GM21360 (cell line): ENCODE measurements around the gene TMEM114.

Experiments
- ATAC-seq: cut with Tn5 transposase; IDR thresholded peaks from one replicate; pipeline ENCODE4 v1.9.1; 2021; ENCODE audit warnings: mild to moderate bottlenecking, moderate library complexity; ENCODE audit not compliant: unreplicated experiment

The TMEM114 gene

GRCh38 chr16:8589900-8590688, at the start of gene TMEM114:
TMEM114 (minus strand) TSS chr16:8590511; CDS start chr16:8589838, 673 bp downstream.
- ATAC-seq, result no peak

GRCh38 chr16:8639694-8640093, 49.4 kb upstream of the TMEM114 start:
- ATAC-seq, result no peak

DNA sequence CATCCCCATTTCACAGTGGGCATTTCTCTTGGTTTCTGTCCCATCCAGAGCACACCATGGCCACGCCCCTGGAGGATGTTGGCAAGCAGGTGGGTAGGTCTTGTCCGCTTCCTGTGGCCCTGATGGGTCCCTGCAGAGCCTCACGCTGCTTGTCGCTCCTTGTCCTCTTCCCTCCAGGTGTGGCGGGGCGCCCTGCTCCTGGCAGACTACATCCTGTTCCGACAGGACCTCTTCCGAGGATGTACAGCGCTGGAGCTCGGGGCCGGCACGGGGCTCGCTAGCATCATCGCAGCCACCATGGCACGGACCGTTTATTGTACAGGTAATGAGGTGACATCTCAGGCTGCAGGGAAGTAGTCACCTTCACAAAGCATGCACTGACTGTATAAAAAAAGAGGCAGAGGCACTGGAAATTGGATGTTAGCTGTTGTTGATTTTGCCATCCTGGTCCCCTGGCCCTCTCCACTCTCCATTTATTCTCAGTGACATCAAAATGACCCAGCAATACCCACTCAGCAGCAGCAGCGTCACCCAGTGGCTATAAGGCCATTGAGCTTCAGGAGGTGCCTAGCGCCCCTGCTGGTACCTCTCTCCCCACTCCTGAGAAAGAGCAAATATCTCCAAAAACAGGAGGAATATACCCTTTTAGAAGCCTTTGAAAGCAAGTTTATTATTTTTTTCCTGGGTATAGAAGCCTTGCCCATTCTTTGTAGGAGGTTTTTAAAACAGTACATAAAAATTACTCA, 44.9 kb upstream of the TMEM114 start:
- ATAC-seq, result no peak

GRCh38 chr16:8632675-8633182, 42.4 kb upstream of the TMEM114 start:
- ATAC-seq, result no peak

DNA sequence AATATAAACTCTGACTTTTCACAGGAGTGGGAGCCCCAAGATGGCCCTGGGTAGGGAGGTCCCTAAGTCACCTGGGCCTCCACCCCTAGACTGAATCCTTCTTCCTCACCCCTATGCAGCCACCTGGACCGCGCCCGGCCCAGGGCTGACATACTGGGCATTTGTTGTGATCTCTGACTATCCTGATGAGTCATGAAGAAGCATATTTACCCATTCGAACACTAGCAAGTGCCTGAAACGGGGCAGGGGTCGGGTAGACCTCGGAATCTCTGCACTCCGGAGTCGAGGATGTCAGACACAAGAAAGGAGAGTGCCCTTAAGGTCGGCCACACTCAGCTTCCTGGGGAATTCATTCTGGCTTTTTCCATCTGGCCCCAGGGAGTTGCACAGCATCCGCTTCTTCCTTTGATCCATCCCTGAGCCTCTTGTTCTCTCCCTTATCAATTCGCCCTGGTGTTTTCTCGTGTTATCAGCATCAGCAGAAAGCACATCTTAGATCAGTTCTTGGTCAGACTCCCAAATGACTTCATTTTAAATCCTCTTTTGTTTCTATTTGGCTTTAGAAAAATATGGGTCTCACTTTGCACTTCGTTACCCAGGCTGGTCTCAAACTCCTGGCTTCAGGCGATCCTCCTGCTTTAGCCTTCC, 41.6 kb upstream of the TMEM114 start:
- ATAC-seq, result no peak

DNA sequence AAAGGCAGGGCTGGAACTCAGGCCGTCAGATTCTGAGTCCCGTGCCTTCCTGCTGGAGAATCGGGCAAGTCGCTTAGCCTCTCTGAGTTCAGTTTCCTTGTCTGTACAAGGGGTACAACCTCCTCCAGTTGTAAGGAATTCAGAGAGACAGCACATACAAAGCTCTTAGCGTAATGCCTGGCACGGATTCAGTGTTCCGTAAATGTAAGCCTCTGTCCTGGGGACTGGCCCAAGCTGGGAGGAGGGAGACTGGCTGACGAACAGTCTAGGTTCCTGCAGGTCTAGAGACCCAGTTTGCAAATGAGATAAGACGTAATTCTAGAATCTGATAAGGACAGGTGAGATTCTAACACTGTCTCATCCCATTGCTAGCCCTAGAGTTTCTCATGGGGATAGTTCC, 41.1 kb upstream of the TMEM114 start:
- ATAC-seq, result no peak

DNA sequence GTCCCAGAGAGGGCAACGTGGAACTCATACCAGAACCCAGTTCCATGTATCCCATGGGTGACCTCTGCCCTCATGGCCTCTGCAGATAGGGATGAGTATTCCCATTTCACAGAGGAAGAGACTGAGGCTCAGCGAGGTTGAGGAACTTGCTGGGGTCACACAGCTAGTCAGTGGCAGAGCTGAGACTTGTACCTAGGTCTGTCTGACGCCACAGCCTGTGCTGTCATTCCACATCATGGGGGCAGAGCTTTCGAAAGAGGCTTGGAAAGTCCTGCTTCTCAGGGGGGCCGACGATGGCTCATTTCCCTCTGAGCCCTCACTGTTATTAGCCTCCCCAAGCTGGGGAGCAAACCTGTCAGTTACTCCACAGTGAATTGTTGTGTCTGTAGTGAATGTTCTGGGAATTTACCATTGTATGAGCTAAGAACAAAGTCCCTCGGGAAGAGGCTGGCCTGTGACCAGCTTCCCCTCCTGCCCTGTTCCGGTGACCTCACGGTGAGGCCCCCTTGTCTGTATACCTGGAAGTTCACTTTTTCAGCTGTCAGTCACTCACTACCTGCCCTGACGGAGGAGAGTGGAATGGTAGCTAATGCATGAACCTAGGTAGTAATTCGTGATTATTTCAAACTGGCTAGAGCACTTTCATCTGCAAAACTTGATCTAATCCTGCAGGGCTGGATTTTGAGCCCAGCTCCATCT, 40.1 kb upstream of the TMEM114 start:
- ATAC-seq, result no peak

DNA sequence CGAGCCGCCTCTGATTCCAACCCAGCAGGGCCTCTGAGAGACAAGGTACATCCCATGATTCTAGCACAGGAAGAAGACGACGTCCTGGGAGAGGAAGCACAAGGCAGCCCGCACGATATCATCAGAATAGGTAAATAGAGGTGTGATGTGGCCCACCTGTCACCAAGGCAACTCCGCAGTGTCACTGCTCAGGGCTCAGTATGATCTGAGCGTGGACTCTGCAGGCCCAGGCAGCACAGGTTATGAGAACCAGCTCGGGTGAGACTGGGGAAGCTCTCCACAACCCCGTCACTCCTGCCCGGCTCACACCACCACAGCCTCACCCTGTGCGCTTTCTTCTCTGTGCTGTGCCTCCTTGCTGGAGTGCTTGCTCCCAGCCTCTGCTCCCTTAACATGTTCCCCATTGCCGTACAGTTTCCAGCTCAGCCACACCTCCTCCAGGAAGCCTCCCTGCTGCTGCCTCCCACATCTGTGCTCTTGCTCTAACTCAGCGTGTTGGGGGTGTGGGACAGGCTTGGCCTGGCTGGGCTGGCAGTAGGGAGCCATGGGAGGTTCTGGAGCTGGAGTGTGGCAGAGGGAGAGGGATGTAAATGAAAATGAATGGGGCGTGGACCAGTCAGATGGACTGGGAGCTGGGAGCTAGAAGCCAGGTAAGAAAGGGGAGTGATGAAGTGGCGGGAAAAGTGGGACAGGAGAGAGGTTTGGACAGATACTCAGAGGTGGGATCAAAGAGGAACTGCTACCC, 38.8 kb upstream of the TMEM114 start:
- ATAC-seq, result no peak

GRCh38 chr16:8627456-8627855, 37.1 kb upstream of the TMEM114 start:
- no peak for ATAC-seq

GRCh38 chr16:8626946-8627345, 36.6 kb upstream of the TMEM114 start:
- no peak for ATAC-seq

- no peak for ATAC-seq
Observed at GRCh38 chr16:8625491-8626087, 35.3 kb upstream of the TMEM114 start.

GRCh38 chr16:8623634-8624033, 33.3 kb upstream of the TMEM114 start:
- ATAC-seq, result no peak

GRCh38 chr16:8622315-8622656, 32.0 kb upstream of the TMEM114 start:
- ATAC-seq, result no peak

GRCh38 chr16:8621572-8622314, 31.4 kb upstream of the TMEM114 start, which contains the start of gene METTL22:
METTL22 (plus strand) TSS chr16:8621698; CDS start chr16:8625666, 3,968 bp downstream.
- ATAC-seq, result peak; percentile 92

- peak; percentile 5 for ATAC-seq
Observed at GRCh38 chr16:8621222-8621571, 30.9 kb upstream of the TMEM114 start.

GRCh38 chr16:8620535-8620934, 30.2 kb upstream of the TMEM114 start:
- ATAC-seq, result no peak

- ATAC-seq, result no peak
Observed at GRCh38 chr16:8619671-8620370, 29.5 kb upstream of the TMEM114 start.

DNA sequence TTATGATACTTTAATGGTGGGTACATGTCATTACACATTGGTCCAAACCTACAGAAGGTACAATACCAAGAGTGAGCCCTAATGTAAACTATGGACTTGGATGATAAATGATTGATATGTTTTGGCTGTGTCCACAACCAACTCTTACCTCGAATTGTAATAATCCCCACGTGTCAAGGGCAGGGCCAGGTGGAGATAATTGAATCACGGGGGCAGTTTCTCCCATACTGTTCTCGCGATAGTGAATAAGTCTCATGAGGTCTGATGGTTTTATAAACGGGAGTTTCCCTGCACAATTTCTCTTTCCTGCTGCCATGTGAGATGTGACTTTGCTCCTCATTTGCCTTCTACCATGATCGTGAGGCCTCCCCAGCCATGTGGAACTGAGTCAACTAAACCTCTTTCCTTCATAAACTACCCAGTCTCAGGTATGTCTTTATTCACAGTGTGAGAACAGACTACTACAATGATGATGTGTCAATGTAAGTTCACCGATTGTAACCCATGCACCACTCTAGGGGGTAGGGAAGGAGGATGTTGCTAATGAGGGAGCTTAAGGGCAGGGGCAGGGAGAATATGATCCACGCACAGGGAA, 24.2 kb upstream of the TMEM114 start:
- no peak for ATAC-seq
